Heart left ventricle (tissue), 16 donors: ENCODE data around the gene TDRD1. TPM values are rescaled to one million over a fixed set of nuclear protein-coding genes. Genes with fewer than 3 reads are reported as not detected.

ENCODE experiments used
- ATAC-seq, 4 donors: fragments of 200-7000 bp; cut with Tn5 transposase; one replicate each; pipeline ENCODE4 v1.9.1; 2020 to 2022; ENCODE audit warnings: moderate library complexity in 4 of 4, mild to moderate bottlenecking in 3 of 4, moderate number of reproducible peaks in 1 of 4
- DNase-seq, 5 donors: peaks; one replicate each; pipeline ENCODE4 v3.0.0-alpha.2; 2020
- H3K27ac ChIP-seq, 12 donors: fragments of 200-600 bp; sonication (generic) in 4 of 12; one replicate each; pipeline versions ENCODE4 v1.5.0 to v1.8.0; 2016 to 2022; ENCODE audit warnings: mild to moderate bottlenecking in 2 of 12
- H3K27me3 ChIP-seq, 9 donors: fragments of 200-600 bp; sonication (generic) in 2 of 9; one replicate each; pipeline versions ENCODE4 v1.5.1 to v1.8.0; 2016 to 2022; ENCODE audit warnings: mild to moderate bottlenecking in 3 of 9
- H3K36me3 ChIP-seq, 9 donors: fragments of 200-600 bp; sonication (generic) in 2 of 9; one replicate each; pipeline versions ENCODE4 v1.5.0 to v1.8.0; 2018 to 2022; ENCODE audit warnings: mild to moderate bottlenecking in 2 of 9
- H3K4me1 ChIP-seq, 12 donors: fragments of 200-600 bp; sonication (generic) in 4 of 12; one replicate each; pipeline versions ENCODE4 v1.5.0 to v1.8.0; 2016 to 2022; ENCODE audit warnings: mild to moderate bottlenecking in 3 of 12
- H3K4me3 ChIP-seq, 12 donors: fragments of 200-600 bp; sonication (generic) in 4 of 12; one replicate each; pipeline versions ENCODE4 v1.5.0 to v1.8.0; 2017 to 2022; ENCODE audit warnings: mild to moderate bottlenecking in 9 of 12, moderate library complexity in 4 of 12
- H3K9me3 ChIP-seq, 12 donors: fragments of 200-600 bp; sonication (generic) in 4 of 12; one replicate each; pipeline versions ENCODE4 v1.5.0 to v1.8.0; 2016 to 2022; ENCODE audit warnings: mild to moderate bottlenecking in 1 of 12
- CTCF ChIP-seq, 12 donors: fragments of 200-600 bp; sonication (generic) in 4 of 12; IDR thresholded peaks; one replicate each; pipeline versions ENCODE4 v1.5.0 to v1.8.0; 2018 to 2022; ENCODE audit warnings: antibody characterized with exemption in 12 of 12, mild to moderate bottlenecking in 5 of 12
- POLR2A ChIP-seq, 2 donors: fragments of 450-650 bp; IDR thresholded peaks; one replicate each; pipeline ENCODE4 v1.6.1; 2017; ENCODE audit warnings: antibody characterized with exemption in 2 of 2, mild to moderate bottlenecking in 2 of 2, moderate library complexity in 2 of 2
- WGBS, 4 donors: extraction: QIAGEN DNeasy Blood & Tissue Kit in 2 of 4; methylation state at CpG; one replicate each; pipeline versions ENCODE4 v1.1.5 to v1.1.7; 2013 to 2018; 5-methylcytosine and 5-hydroxymethylcytosine counted together
- intact Hi-C, 10 donors: fragments of 100-400 bp; cut with DNase I; formaldehyde crosslinking; loops; one replicate each; pipeline versions ENCODE4 v1.11.1 to v1.14.2; 2022
- polyA plus RNA-seq, 2 donors: library from polyadenylated mRNA; stranded (reverse); fragments of 200-250 nt; gene quantifications; one replicate each; pipeline ENCODE4 v1.2.3, GENCODE V29; 2013
- total RNA-seq, 9 donors: library from RNA; depleted of rRNA in 2 of 9; stranded (reverse); fragments of >200 nt in 2 of 9; fragmentation: NEBNext Ultra II Directional in 3 of 9; extraction: Animal tissue kit (Norgen Biotek cat#: 25700) in 3 of 9; gene quantifications; one replicate each; pipeline versions ENCODE4 v1.1.0 to v1.2.4, GENCODE V29; 2016 to 2023
- donor health status: ischemic (EF 13 %, LVEDD 7.1; RV severe dilation, severe dysfunction).
- donor health status: healthy with polysubstance abuse.
- donor health status: DM: no; HTN: yes; CAD: no.
- donor health status: DM: no; HTN: no; CAD: no.
- donor health status: ischemic (EF 25% LVEDD 6.9; RV normal size, moderate dysfunction).
- donor health status: ischemic (EF 25% LVEDD 5.7; RV mildly dilated, moderate dysfunction).
- donor health status: healthy.
- donor health status: DM: yes; HTN: yes; CAD: no.
- donor health status: ischemic (EF 35%, LVEDD 5.7; RV mildly dilated, moderate dysfunction).
- donor health status: nonischemic (EF 11% LVEDD 7.7; RV severe dilation, severe dysfunction).
- donor health status: DM: yes; HTN: yes; CAD: no.
- donor health status: PGD.
- donor health status: ischemic (EF 29% LVEDD 5.4; RV normal size, mild dysfunction).
- donor health status: nonischemic (EF 23%, LVEDD 6.1; RV moderate dilation, normal function).

TDRD1 gene
- total and polyA plus RNA-seq, 11 donors: 0.08 to 3.8 (median 1.8) TPM

DNA sequence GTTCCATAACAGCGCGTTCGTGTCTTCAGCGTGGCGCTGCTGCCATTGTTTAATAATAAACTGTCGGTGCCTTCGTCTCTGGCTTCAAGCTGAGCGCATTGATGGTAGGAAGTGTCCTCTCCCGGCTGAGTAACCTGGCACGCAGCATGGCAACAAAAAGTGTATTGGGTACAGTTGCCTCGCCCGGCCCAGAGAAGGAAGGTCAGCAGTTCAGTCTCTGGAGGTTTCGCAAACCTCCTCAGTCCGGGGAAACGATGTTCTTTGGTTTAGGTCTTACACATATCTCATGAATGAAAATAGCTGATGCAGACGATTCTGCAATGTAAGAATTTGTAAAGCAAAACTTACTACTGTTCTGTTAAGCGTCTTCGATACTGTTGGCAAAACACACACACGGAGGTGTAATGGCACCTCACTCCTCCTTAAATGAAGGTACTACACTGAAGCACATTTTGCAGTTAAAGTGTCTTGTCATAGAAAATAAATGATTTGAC, 4.4 kb upstream of the TDRD1 start:
- Histone ChIP-seq H3K27ac (peak overlapping the region; percentile 79 to 96 (median 92)), H3K9me3 (peaks cover 0 to 3% (median 0%) of the 10 kb centered on the region in 12 donors), H3K27me3 (no peaks in the 10 kb centered on the region), H3K4me1 (peaks cover 0 to 33% (median 9%) of the 10 kb centered on the region in 12 donors), H3K4me3 (peak overlapping the region; percentile 67 to 97 (median 88)), H3K36me3 (no peaks in the 10 kb centered on the region)
- DNase-seq: peak in 4 of 5 donors; percentile 25 to 77 (median 50)
- TF ChIP-seq CTCF (IDR thresholded peaks at IDR 0.05) (no peak), POLR2A (IDR thresholded peaks at IDR 0.05) (no peak)
- intact Hi-C loops: no loop called here
- 1 to 4% (median 2%) methylated on average over 18 to 19 of the region's 19 CpGs for WGBS, 4 donors
- peak; percentile 27 to 70 (median 52) for ATAC-seq

DNA sequence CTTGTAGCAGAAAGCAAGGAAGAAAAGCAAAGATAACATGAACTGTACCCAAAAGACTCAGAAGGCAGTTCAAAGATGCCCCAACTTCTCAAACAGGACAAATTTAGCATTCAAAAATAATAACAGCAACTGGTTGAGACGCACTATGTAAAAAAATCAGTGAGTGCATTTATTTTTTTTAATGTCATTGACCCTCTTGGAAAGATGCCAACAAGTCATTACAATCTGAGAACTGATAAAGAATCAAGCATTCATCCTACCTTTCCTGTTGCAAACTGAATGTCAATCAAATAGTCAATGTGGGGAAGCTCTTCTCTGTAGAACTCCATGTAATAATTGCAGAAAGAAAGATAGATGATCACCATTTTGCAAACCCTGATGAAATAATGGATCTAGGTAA, 3.5 kb upstream of the TDRD1 start:
- Histone ChIP-seq H3K4me1 (peaks cover 0 to 33% (median 9%) of the 10 kb centered on the region in 12 donors), H3K27me3 (no peaks in the 10 kb centered on the region), H3K36me3 (no peaks in the 10 kb centered on the region), H3K27ac (no peak overlapping the region), H3K4me3 (no peak overlapping the region), H3K9me3 (no peaks in the 10 kb centered on the region)
- no peak for TF ChIP-seq CTCF (IDR thresholded peaks at IDR 0.05)
- no peak for TF ChIP-seq POLR2A (IDR thresholded peaks at IDR 0.05)
- 85 to 98% (median 88%) methylated on average over 1 of the region's 1 CpG for WGBS, 4 donors
- no peak for DNase-seq
- intact Hi-C loops: no loop called here
- ATAC-seq: no peak

DNA sequence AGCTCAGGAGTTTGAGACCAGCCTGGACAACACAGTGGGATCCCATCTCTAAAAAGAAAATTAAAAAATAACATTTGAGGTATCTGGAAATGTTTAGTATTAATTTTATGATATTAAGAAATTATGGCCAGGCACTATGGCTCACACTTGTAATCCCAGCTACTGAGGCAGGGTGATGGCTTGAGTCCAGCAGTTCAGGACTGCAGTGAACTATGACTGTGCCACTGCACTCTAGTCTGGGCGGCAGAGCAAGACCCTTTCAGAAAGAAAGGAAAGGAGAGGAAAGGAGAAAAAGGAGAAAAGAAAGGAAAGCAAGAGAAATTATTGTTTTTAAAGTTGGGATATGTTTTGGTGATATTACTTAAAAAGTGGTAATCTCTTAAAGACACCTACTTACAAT, 2.6 kb upstream of the TDRD1 start:
- ATAC-seq (no peak), DNase-seq (no peak)
- no peak overlapping the region for H3K27ac ChIP-seq
- WGBS, 4 donors: 94 to 98% (median 95%) methylated on average over 1 of the region's 1 CpG
- no peaks in the 10 kb centered on the region for H3K9me3 ChIP-seq
- H3K27me3 ChIP-seq: no peaks in the 10 kb centered on the region
- no peak overlapping the region for H3K4me3 ChIP-seq
- no peak for TF ChIP-seq POLR2A (IDR thresholded peaks at IDR 0.05)
- TF ChIP-seq CTCF (IDR thresholded peaks at IDR 0.05): no peak
- H3K4me1 ChIP-seq: peaks cover 0 to 30% (median 9%) of the 10 kb centered on the region in 12 donors
- intact Hi-C loops: no loop called here
- no peaks in the 10 kb centered on the region for H3K36me3 ChIP-seq

- Histone ChIP-seq H3K9me3 (no peaks in the 10 kb centered on the region), H3K27me3 (no peaks in the 10 kb centered on the region), H3K4me1 (peaks cover 0 to 13% (median 5%) of the 10 kb centered on the region in 12 donors), H3K4me3 (peak overlapping the region in 3 of 12 donors; percentile 10 to 25 (median 10)), H3K27ac (no peak overlapping the region), H3K36me3 (no peaks in the 10 kb centered on the region)
- TF ChIP-seq POLR2A (IDR thresholded peaks at IDR 0.05): no peak
- TF ChIP-seq CTCF (IDR thresholded peaks at IDR 0.05): no peak
- no peak for DNase-seq
- no peak for ATAC-seq
- 70 to 80% (median 75%) methylated on average over 8 of the region's 8 CpGs for WGBS, 4 donors
- intact Hi-C loops: loop anchor here in 1 of 10 donors (5.0 kb wide), 1 partner anchor 653 kb away; no protein-coding TSS in a partner anchor
Observed at GRCh38 chr10:114179747-114180146, 594 bp downstream of the TDRD1 start.
